Measurements from ENCODE around the gene SRPX.

SRPX gene

GRCh38 chrX:38249965-38250364, 29.3 kb upstream of the SRPX start:
- no peak for TF ChIP-seq CTCF (IDR thresholded peaks at IDR 0.05; ENCODE audit: borderline replicate concordance, control extremely low read depth, extremely low read depth, insufficient read depth, missing control alignments)
- in situ Hi-C loops (cut with MboI; ENCODE audit: low sequenced_read_pairs, unreplicated experiment), result no loop called here
- DNase-seq (ENCODE audit: low spot score), result no peak

- no peak for DNase-seq (ENCODE audit: low spot score)
These were observed 26.4 kb upstream of the SRPX start for GRCh38 chrX:38247051-38247450.

GRCh38 chrX:38240541-38240940, 19.9 kb upstream of the SRPX start:
- no peak for DNase-seq (ENCODE audit: low spot score)
- in situ Hi-C loops (cut with MboI; ENCODE audit: low sequenced_read_pairs, unreplicated experiment), result no loop called here
- TF ChIP-seq CTCF (IDR thresholded peaks at IDR 0.05; ENCODE audit: borderline replicate concordance, control extremely low read depth, extremely low read depth, insufficient read depth, missing control alignments), result no peak

More at GRCh38 chrX:38247051-38247450, 26.4 kb upstream of the SRPX start:
- in situ Hi-C loops (cut with MboI; ENCODE audit: low sequenced_read_pairs, unreplicated experiment), result no loop called here
- TF ChIP-seq CTCF (IDR thresholded peaks at IDR 0.05; ENCODE audit: borderline replicate concordance, control extremely low read depth, extremely low read depth, insufficient read depth, missing control alignments), result no peak

GRCh38 chrX:38236901-38237615, 16.4 kb upstream of the SRPX start:
- in situ Hi-C loops (cut with MboI; ENCODE audit: low sequenced_read_pairs, unreplicated experiment), result no loop called here
- no peak for DNase-seq (ENCODE audit: low spot score)
- TF ChIP-seq CTCF (IDR thresholded peaks at IDR 0.05; ENCODE audit: borderline replicate concordance, control extremely low read depth, extremely low read depth, insufficient read depth, missing control alignments), result no peak

GRCh38 chrX:38233891-38234667, 13.4 kb upstream of the SRPX start:
- no peak for TF ChIP-seq CTCF (IDR thresholded peaks at IDR 0.05; ENCODE audit: borderline replicate concordance, control extremely low read depth, extremely low read depth, insufficient read depth, missing control alignments)
- in situ Hi-C loops (cut with MboI; ENCODE audit: low sequenced_read_pairs, unreplicated experiment), result no loop called here
- DNase-seq (ENCODE audit: low spot score), result no peak

- no peak for TF ChIP-seq CTCF (IDR thresholded peaks at IDR 0.05; ENCODE audit: borderline replicate concordance, control extremely low read depth, extremely low read depth, insufficient read depth, missing control alignments)
- DNase-seq (ENCODE audit: low spot score), result no peak
- in situ Hi-C loops (cut with MboI; ENCODE audit: low sequenced_read_pairs, unreplicated experiment), result no loop called here
These were observed 11.5 kb upstream of the SRPX start for GRCh38 chrX:38232079-38232686.
